Subcutaneous adipose tissue (tissue), 4 donors: ENCODE results near the gene KCNB1. TPM values are rescaled to one million over a fixed set of nuclear protein-coding genes. Genes with fewer than 3 reads are reported as not detected.

Experiments
- total RNA-seq, 4 donors: library from RNA; depleted of rRNA; stranded (reverse); fragments of >200 nt; gene quantifications; one replicate each; pipeline ENCODE4 v1.1.0, GENCODE V29; 2016
- TF ChIP-seq, protein P1 (sequence below): fragments of 450-650 bp; IDR thresholded peaks from one replicate; pipeline ENCODE4 v1.5.1; 2016; ENCODE audit warnings: low read depth, mild to moderate bottlenecking, control low read depth, antibody characterized with exemption, moderate library complexity

Gene KCNB1
- total RNA-seq, 4 donors from 2014 or later: 8.7 to 24.5 (median 17.7) TPM

DNA sequence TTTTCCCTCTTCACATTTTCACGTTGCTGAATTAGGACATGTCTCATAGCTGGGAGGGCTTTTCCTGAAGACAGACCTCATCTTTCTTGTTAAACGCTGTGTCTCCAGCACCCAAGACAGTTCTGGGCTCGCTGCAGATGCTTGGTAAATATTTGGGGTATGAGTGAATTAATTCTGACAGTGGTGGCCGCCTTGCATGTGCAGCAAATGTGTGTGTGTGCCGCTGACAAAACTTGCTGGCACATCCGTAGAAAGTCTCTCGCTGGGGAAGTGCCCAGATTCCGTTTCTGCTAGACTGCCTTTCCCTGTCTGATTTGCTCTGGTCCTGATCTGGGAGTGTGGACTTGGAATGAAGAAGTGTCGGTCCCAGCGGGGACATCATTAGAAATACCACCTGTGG, 156.4 kb downstream of the KCNB1 start:
- TF ChIP-seq, protein P1, sequence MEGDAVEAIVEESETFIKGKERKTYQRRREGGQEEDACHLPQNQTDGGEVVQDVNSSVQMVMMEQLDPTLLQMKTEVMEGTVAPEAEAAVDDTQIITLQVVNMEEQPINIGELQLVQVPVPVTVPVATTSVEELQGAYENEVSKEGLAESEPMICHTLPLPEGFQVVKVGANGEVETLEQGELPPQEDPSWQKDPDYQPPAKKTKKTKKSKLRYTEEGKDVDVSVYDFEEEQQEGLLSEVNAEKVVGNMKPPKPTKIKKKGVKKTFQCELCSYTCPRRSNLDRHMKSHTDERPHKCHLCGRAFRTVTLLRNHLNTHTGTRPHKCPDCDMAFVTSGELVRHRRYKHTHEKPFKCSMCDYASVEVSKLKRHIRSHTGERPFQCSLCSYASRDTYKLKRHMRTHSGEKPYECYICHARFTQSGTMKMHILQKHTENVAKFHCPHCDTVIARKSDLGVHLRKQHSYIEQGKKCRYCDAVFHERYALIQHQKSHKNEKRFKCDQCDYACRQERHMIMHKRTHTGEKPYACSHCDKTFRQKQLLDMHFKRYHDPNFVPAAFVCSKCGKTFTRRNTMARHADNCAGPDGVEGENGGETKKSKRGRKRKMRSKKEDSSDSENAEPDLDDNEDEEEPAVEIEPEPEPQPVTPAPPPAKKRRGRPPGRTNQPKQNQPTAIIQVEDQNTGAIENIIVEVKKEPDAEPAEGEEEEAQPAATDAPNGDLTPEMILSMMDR: no peak

DNA sequence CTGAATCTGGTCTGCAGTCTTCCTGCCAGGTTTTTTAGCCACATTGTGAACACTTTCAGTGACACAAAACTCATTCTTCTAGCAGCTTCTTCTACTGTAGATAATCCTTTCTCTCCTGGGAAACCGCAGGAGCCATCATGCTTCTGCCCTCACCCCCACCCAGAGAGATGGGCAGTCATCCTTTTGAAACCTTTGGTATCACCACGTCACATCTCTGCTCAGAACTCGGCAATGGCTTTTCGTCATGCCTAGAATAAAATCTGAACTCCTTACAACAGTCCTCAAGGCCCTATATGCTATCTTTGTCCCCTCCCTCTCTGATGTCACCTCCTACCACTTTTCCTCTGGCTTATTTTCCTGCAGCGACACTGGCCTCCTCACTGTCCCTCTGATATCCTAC, 158.2 kb downstream of the KCNB1 start:
- TF ChIP-seq, protein P1: no peak

DNA sequence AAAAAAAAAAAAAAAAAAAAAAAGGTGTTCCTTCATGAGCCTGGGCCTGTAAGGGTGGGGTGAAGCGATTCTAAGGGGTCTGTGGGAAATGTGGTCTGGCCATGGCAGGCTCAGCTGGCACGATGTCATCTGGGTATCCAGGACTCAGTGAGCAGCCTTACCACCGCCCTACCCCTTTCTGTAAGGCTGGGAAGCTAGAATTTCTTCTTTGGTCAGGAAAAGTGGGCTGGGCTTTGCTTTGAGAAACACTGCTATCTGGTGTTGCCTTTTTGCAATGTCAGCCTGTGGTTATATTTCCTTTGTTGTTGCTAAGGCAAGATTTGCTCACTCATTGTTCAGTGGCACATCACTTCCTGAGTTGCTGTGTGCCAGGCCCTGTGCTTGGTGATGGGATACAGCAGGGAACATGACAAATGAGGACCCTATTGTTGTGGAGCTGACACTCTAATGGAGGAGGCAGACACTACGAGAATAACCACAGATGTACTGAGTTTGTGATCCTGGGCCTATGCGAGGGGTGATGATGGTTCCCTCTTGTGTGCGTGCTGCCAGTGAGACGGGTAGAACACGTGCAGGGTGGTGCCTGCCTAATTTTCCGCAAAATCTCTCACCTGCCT, 158.7 kb downstream of the KCNB1 start:
- TF ChIP-seq, protein P1: no peak

DNA sequence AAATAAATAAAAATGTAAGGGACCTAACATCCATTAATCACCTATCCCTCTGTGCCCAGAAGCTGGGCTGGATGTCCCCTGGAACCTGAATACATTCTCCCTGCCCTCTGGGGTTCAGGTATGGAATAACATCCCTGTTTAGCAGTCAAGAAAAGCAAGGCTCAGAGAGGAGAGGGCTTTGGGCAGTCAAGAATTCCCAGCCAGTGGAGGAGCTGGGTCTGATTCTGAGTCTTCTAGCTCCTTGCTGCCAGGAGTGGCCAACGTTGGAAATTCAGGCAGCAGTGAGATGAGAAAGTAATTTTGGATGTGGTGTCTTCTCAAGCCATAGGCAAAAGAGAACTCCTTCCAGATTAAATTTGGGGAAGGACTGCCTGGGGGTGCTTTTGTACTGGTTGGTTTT, 162.0 kb downstream of the KCNB1 start:
- TF ChIP-seq, protein P1: no peak

DNA sequence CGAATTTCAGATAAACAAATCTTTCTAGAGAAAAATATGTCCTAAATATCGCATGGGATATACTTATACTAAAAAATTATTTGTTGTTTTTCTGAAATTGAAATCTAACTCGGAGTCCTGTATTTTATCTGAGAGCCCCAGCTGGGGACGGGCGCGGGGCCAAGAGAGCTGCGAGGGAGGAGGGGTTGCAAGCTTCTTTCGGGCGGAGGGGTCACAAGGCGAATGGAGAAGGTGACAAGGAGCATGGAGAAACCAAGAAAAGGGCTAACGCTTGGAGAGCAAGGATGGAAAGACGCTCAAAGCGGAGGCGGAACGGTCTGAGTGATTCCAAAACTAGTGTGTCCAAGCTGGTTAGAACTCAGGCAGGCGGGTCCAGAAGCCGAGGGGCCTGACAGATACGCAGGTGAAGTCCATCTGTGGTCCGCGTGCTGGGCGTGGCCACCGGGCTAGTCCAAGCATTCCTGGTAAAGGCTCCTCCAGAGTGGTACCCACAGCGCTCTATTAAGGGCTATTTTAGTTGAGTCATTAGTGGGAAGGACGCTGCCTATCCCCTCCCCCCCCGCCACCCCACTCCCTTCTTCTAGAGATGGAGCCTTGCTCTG, 163.2 kb downstream of the KCNB1 start:
- TF ChIP-seq, protein P1: no peak

DNA sequence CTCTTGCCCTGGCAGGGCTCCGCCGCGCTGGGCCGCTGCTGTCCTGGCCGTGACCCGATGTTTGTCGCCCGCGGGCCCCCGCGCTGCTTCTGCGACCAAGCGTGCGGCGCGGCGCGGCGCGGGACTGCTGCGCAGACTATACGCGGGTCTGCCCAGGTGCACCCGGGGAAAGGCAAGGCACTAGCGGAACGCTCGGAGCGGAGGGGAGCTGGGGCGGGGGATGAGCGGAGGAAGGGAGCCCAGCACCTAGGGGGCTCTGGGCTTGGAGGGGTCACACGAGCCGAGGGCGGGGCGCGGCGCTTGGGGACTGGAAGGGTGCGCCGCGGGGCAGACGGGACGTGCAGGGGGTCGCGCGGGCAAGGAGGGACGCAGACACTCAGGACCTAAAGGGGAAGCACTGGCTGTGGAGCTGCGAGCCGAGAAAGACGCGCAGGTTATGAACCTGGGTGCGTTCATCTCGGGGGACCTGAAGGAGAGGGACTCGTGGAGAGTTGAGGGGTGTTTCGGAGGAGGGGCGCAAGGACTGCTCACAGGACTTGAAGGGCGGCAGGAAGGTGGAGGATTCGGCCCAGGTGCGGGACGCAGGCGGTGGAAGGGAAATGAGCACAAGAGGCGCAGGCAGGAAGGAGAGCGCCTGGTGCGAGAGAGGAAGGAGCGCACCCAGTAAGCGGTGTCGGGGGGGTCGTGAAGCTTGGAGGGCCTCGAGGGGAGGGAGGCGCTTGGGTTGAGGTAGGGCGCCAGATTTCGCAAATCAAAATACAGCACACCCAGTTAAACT, 163.8 kb downstream of the KCNB1 start:
- TF ChIP-seq, protein P1: no peak

DNA sequence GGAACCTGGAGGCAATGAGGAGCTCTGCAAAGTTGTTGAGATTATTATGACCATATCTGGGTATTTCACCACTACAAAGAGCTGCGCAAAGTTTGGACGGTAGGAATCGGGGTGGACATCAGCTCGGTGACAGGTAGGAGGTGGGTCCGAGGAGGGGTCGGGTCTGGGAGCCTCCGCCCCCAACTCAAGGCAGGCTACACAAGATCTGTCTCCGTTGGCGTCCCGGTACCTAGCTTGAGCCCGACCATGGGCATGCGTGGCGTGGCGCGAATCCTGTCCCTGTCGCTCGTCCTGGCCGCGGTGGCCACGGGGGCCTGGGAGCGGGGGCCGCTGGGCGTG, 164.4 kb downstream of the KCNB1 start:
- TF ChIP-seq, protein P1: no peak
